GM21825 (cell line): Measurements from ENCODE around the gene NEO1.

Source experiments
- ATAC-seq: cut with Tn5 transposase; IDR thresholded peaks from one replicate; pipeline ENCODE4 v1.9.1; 2021; ENCODE audit warnings: mild to moderate bottlenecking, moderate library complexity; ENCODE audit not compliant: unreplicated experiment

NEO1 gene

DNA sequence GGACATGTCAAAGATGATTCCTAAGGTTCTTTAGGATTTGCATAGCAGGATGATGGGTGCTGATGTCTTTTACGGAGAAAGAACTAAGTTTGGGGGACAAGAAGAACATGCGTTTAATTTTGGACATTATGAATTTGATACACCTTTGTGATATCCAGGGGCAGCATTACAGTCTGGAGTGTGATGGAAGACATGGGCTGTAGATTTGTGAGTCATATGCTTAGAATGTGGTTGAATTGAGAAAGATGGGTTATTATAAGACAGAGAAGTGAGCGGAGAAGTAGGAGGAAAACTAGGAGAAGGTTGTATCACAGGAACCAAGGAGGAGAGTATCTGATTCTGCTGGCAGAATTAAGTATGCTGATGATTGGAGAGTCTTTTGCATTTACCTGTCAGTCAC is 20.6 kb downstream of the NEO1 start:
- ATAC-seq = no peak

DNA sequence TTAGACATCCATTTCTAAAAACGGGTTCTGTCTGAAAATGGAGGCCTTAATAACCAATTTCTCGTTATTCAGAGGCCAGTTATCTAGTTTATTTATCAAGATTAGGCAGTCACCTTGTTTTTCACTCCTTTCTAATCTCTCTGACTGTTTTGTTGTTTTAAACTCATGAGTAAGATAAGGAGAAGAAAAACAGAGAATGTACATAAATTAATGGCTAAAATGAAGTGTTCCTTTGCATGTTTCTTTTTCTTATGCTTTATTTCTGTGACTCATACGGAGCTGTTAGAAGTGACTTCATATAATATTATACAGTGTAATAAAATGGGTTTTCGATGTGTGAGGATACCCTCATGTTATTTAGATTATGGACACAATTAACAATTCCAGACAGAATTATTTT is 22.0 kb downstream of the NEO1 start:
- ATAC-seq = no peak

DNA sequence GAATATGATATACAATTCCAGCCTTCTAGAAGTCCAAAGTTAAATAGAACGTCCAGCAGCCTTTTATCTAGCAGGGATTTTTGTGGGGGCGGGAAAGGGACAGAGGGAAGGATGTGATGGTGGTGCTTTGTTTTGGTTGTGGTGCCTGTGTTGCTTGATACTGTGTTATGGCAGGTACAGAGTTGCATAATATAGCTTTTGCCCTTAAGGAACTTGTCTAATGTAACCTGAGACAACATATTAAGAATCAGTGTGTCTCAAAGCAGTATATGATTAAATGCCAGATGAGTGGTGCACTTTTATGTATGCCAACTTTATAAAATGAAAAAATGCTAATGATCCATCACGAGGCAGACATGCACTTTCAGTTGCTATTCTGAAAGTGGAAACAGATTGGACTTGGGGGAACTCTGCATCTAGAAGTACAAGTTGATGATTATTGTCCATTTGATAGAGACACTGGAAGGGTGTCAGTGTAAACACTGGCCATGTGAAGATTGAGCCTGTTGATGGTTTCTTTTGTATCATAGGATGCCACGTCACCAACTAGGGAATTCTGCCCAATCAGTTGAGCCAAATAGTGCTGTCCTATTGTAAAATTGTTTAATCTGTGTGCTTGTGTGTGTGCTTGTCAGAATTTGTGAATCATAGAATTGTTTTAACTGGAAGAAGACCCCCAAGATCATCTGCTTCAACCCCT is 23.0 kb downstream of the NEO1 start:
- ATAC-seq = no peak

DNA sequence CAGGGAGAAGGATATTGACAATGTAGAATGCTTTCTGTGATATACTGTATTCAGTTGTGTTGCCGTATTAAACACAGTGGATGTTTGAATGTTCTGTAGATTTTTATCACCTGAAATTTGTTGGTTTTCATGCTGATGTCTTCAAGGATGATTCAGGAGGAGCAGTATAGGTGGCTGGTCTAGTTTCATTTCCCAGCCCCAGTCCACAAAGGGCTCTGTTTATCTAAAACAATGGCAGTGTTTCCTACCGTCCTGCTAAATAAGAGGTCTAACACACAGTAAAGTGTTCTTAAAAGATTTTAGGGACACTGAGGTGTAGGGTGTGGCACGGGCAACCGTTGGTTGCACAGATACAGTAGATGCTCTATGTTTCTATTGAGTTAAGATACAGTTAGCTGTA is 26.0 kb downstream of the NEO1 start:
- ATAC-seq = no peak

DNA sequence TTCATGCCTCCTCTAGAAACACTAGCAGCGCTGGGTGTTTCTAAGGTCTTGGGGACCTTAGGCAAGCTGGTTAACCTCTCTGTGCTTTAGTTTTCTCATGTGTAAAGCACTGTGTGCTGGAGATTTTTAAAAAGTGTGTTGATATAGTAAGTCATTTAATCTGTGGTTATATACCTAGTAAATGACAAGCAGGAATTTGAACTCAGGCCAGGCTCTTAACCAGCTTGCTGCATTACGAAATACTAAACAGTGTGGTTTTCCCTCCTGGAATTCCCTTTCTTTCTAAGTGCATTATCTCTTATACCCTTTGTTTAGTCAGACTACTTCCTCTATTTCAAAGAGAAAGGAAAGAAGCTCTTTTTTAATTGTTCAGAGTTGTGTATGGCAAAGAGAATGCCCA is 26.5 kb downstream of the NEO1 start:
- ATAC-seq = no peak

DNA sequence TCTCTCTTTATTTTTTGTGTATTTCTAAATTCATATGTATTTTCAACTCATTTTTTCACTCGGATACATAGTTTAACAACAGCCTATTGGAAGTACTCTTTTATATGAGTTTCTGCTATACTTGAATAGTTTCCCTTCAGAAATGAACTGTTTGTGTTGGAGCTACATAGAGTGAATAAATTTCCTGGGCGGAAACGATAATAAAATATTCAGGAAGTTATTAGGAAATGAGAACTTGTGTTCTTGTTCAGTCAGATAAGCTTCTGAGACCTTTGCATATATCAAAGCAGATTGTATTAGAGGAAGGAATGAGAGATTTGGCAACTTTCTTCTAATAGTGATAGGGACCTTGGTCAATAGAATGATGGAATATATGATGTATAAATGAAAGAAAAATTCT is 27.3 kb downstream of the NEO1 start:
- no peak for ATAC-seq

DNA sequence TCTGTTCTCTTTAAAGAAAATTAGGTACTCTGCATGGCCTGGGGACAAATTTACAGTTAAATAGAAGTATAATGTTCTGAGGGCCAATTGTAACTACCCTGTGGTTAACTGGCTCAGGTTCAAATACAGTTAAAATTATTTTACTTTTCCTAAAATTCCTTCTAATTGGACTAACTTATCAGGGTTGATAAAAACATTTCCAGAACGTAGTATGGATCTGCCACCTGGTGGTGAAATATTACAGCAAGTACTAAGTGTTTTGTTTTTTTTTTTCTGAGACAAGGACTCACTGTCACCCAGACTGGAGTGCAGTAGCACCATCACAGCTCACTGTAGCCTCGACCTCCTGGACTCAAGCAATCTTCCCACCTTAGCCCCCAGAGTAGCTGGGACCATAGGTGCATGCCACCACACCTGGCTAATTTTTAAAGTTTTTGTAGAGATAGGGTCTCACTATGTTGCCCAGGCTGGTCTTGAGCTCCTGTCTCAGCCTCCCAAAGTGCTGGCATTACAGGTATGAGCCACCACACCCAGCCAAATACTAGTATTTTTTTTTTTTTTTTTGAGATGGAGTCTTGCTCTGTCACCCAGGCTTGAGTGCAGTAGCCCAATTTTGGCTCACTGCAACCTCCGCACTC is 29.2 kb downstream of the NEO1 start:
- ATAC-seq = no peak

DNA sequence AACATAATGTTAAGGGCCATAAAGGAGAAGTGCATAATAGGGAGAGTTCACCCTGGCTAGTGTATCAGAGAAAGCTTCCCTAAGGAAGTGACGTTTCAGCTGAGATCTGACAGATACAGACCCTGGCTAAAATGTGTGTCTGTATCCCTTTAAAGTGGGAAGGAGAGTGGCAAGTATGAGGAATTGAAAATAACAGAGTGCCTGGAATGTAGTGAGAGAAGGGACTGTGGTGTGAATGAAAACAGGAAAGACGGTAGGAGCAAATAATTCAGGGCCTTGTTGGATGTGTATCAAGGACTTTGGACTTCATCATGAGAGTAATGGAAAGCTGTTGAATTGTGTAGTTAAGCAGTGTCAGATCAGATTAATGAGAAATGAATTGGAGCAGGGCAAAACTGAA is 30.5 kb downstream of the NEO1 start:
- no peak for ATAC-seq

DNA sequence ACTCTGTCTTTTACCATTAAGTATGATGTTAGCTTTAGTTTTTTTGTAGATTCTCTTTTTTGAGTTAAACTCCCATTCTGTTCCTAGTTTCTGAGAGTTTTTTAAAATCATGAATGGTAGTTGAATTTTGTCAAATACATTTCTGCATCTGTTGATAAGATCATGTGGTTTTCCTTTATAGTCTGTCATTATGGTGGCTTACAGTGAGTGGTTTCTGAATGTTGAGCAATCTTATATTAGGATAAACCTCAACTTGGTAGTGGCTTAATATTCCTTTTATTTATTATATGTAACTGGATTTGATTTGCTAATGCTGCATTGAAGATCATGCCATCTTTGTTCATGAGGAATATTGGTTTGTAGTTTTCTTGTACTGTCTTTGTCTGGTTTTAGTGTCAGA is 34.8 kb downstream of the NEO1 start:
- ATAC-seq = no peak

DNA sequence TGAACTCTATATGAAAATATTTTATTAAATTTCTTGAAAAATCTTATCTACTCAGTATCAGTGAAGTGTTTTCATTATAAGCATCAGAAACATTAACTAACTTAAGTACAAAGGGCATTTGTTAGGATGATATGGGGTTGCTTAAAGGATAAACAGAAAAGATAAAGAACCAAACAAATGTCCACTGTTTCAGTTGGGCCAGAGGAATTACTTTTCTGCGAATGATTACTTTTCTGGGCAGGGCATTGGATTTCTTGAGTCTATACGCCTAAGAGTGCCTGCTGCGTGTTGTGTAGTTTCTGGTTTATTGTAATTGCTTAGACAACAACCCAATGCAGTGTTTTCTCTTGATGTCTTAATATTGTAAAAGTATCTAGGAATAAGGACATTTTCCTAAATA is 52.8 kb downstream of the NEO1 start:
- ATAC-seq = no peak

DNA sequence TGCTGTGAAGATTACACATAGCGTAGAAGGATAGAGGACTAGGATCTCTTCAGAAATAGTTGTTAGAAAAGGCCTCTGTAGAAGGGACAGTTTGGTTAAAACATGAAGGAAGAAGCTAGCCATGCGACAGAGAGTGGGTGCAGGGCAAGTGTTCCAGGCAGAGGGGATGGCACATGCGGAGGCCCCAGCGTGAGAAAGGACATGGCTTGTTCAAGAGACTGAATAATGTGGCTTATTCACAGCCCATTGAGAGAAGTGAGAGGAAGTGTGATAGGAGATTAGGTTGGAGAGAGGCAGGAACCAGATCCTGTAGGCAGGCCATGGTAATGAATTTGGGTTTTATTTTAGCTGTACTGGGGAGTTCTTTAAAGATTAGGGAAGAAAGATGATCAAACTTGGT is 56.4 kb downstream of the NEO1 start:
- ATAC-seq = no peak

DNA sequence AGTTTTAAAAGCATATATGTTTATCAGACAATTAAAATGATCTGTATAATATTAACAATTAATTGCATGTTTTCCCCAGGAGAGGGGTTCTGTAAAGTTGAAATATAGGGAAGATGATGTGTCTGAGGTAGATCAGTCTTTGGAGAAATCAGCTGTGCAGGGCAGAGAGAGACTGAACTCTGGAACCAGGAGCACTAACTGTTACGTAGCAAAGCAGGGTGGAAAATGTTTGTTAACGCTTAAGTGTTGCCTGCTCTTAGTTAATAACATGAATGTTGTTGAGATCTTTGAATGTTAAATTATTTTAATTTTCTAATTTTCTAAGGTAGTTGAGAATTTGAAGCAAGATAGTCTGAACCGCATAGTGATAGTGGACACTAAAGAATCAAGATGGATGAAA is 57.5 kb downstream of the NEO1 start:
- no peak for ATAC-seq

DNA sequence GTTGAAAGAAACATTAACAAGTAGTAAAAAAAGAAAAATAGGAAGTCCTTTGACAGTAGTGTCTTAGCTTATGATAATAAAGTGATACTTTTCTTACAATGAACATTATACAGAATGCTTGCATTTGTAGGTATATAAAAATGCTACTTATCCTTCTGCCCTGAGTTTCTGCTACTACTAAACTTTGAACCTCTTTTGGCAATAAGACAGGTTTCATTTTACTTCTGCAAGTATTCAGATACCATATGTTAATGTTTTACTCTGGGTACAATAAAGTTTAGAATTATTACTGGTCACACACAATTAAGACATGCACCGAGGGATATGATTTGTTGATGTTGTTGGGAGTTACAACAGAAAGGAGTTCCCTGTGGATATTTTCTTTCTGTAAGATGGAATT is 57.9 kb downstream of the NEO1 start:
- ATAC-seq = no peak

DNA sequence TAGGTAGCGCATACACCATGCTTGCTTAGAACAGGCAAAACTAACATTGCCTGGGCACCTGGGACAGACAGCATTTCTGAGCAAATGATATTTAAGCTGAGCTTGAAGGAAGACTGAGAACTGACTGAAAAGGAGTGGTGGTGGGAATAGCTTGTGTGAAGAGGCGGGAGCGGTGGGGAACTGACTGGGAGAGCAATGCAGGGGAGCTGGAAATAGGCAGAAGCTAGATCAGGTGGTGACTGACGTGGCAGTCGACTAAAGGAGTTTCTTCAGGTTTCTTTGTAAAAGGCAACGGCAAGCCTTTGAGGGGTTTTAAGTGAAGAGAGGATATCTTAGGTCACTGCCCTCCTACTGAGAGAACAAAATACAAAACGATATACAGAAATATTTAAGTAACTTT is 61.8 kb downstream of the NEO1 start:
- ATAC-seq = no peak

DNA sequence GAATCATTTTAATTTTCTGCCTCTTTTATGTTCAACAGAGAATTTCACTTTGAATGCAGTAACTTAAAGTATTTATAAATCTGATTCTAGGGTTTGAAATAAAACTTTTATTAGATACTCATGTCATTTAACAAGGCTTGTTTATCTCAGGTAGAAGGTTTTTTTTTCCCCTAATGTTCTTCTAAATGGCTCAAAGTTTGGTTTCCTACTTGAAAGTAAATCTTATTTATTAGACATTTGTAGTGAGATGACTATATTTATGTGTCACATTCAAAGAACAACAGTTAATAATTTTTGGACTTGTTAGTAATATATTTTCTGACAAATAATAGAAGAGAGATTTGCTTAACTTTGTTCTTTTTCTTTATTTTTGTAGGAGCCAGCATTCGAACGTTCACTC is 63.9 kb downstream of the NEO1 start:
- ATAC-seq = no peak

DNA sequence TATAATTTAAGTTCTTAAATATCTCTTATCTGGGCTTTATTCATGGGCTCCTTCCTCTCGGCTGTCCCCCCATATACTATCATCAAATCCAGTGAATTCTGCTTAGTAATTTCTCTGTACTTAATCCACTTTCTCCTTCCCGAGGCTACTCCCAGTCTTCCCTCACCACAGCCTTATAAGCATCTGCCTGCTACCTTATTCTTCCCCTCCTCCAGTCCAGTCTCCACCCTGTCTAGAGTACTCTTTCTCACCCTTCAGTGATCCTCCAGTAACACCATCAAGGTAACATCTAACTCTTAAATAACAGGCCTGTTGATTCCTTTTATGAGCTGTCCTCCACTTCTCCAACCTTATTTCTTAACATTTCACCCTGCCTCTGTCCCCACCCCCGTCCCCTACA is 65.8 kb downstream of the NEO1 start:
- no peak for ATAC-seq

DNA sequence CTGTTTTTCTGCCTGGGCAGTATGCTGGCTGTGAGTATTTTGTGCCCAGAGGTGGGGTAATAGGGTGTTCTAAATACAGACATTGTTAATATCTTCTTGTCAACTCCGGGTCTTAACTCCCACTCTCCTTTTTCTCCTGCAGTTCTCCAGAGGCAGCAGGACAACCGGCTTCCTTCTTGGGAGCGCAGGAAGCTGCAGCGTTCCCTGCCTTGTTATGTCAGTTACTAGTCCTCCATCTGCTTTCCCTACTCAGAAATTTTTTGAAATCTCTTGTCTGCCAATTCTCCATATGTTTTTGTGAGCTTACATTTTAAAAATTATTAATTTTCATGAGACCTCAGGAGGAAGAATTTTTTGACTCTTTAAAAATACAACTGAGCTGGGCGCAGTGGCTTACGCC is 67.2 kb downstream of the NEO1 start:
- no peak for ATAC-seq

DNA sequence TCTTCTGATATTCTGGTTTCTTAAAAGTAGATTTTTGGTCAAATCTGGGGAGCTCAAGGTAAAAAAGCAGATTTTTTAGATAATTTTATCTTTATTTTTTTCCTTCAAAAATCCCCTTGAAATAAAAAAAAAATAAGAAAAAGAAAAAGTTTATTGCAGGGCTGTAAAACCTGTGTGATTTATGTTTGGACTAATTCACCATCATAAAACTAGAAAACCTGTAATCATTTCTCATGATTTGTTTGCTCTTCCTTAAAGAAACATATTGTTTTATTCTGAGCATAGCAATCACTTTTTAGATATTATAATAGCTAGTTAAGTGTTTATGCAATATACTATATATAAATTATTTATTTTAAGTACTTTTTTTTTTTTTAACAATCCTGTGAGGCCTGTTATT is 68.0 kb downstream of the NEO1 start:
- ATAC-seq = no peak

DNA sequence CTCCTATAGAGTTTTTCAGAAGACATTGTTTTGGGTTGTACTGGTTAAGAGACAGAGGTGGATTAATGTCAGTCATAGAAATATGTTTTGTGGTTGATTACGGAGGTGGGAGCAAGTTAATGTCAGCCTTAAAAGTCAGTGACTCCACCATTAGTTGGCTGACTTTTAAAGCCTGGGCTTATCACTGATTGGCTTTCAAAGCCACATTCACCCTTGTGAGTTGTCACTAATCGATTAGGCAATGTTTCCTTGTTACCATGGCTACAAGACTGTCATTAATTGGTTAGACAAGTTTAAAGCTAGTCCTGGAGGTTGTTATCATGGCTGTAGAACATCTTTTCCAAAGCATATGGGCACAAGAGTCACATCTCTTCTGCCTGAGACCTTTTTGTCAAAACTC is 73.0 kb downstream of the NEO1 start:
- ATAC-seq = no peak

DNA sequence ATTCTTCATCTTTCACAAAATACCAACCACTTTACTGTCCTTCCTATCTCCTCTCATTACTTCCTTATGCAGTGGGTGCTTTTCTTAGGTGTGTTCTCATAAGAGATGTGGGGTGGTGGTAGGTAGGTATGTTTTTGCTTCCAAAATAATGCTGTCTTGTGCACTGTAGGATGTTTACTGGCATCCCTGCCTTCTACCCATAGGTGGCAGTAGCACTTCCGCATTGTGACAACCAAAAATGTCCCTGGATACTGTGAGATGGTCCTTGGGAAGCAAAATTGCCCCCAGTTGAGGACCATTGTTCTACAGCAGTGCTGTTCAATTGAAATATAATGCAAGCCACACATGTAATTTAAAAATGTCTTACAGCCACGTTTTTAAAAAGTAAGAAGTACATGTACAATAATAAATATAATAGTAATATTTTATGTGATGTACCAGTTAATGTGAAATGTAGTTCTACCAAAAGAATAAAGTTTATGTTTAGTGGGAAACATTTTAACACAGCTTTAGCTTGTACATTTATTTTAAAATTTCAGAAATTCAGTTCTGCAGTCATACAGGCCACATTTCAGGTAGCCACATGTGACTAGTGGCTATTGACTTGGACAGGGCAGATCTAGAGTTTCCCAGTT is 75.2 kb downstream of the NEO1 start:
- no peak for ATAC-seq

DNA sequence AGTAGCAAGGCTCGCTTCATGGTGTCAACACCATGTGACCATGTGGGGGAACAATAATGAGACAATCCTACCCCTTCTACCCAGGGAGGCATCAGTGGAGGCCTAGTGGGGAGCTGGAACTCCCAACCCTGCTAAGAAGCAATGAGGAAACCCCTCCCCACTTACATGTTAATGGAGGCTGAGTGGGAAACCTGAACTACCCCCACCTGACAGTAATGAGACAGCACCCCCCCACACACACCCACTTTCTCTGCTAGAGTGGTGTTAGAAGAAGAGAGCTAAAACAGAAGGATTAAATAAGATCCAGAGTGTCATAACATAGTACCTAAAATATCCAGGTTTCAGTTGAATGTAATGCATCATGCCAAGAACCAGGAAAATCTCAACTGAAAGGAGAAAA is 78.6 kb downstream of the NEO1 start:
- no peak for ATAC-seq

DNA sequence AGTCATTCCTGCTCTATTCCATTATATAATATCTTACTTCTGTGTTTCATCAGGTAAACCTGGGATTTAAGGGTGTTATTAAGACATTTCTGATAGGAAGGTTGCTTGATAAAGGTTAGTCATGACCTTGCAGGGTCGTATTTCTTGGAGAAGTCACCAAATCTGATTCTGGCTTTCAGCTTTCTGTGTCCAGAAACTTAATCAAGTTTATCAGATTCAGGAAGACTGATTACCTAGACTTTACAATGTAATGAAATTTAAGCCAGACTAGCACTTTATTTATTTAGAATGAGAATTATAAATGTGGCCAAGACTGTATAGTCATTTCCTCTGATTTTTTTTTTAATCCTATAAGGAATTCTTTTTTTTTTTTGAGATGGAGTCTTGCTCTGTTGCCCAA is 81.9 kb downstream of the NEO1 start:
- no peak for ATAC-seq
